ENCODE measurements around the gene TRIO.

GRCh38 chr5:14219800-14220512, 76.8 kb downstream of the TRIO start:
- TF ChIP-seq SP1 (IDR thresholded peaks at IDR 0.05) (no peak), HDGF (IDR thresholded peaks at IDR 0.05; ENCODE audit: borderline replicate concordance) (no peak)
